Esophagus squamous epithelium (tissue), 4 donors: ENCODE results near the gene HECW1.

Source experiments
- POLR2A ChIP-seq, 4 donors: fragments of 450-650 bp; IDR thresholded peaks; one replicate each; pipeline ENCODE4 v1.6.1; 2017; ENCODE audit warnings: antibody characterized with exemption in 4 of 4, mild to moderate bottlenecking in 4 of 4, moderate library complexity in 3 of 4
- TF ChIP-seq, protein P1 (sequence below), 6 experiments: fragments of 450-650 bp in 4 of 6; fragments of 200-600 bp in 2 of 6; sonication (generic) in 2 of 6; IDR thresholded peaks; one replicate each; pipeline ENCODE4 v1.5.1; 2016 to 2019; ENCODE audit warnings: antibody characterized with exemption in 6 of 6, mild to moderate bottlenecking in 4 of 6, moderate library complexity in 4 of 6

DNA sequence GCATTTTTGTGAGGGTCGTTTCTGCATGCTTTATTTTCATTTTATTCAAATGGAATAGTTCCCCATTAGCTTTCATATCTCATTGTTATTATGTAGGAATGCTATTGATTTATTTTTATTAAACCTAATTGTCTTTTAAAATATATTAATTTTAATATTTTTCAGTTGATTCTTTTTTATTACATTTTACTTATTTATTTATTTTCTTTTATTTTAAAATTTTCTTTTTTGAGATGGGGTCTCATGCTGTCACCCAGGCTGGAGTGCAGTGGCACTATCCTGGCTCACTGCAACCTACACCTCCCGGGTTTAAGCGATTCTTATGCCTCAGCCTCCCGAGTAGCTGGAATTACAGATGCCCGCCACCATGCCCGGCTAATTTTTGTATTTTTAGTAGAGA is 463.1 kb downstream of the HECW1 start:
- TF ChIP-seq, protein P1, sequence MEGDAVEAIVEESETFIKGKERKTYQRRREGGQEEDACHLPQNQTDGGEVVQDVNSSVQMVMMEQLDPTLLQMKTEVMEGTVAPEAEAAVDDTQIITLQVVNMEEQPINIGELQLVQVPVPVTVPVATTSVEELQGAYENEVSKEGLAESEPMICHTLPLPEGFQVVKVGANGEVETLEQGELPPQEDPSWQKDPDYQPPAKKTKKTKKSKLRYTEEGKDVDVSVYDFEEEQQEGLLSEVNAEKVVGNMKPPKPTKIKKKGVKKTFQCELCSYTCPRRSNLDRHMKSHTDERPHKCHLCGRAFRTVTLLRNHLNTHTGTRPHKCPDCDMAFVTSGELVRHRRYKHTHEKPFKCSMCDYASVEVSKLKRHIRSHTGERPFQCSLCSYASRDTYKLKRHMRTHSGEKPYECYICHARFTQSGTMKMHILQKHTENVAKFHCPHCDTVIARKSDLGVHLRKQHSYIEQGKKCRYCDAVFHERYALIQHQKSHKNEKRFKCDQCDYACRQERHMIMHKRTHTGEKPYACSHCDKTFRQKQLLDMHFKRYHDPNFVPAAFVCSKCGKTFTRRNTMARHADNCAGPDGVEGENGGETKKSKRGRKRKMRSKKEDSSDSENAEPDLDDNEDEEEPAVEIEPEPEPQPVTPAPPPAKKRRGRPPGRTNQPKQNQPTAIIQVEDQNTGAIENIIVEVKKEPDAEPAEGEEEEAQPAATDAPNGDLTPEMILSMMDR (IDR thresholded peaks at IDR 0.05): no peak
- no peak for TF ChIP-seq POLR2A (IDR thresholded peaks at IDR 0.05)
